ENCODE data around the gene IPO4.
"Not testable (repeated sequence)": the region's sequence is repeated elsewhere in the genome, so short reads cannot be mapped to it uniquely, and the experiment has no call there.

Gene IPO4

DNA sequence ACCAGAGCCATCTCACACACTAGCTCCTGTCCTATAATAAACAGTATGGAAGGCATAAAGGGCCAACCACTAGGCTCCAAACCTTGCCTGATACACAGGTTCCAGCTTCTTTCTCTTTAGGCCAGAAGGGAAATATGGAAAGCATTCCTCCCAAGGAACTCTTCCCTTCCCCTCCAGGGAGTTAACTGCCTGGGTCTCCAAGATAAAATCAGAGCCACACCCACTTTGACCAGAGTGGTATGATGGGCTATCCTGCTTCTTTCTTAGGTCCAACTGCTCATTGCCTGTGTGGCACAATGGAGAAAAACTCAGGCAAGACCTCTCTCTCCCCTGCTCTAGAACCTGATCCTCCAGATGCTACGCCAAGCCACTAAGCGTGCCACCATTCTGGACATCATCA, 19.0 kb upstream of the IPO4 start:
- Histone ChIP-seq H3K27ac (no peak overlapping the region), H3K36me3 (replicated peaks) (peaks cover 28% of the 10 kb centered on the region), H3K27me3 (replicated peaks) (no peaks in the 10 kb centered on the region), H3K4me3 (ENCODE audit: low read depth, low read length) (no peak overlapping the region)
- in situ Hi-C loops (cut with HindIII; ENCODE audit: low pct_ligation_motif_present, low sequenced_read_pairs), result no loop called here
- TF ChIP-seq, protein P1, sequence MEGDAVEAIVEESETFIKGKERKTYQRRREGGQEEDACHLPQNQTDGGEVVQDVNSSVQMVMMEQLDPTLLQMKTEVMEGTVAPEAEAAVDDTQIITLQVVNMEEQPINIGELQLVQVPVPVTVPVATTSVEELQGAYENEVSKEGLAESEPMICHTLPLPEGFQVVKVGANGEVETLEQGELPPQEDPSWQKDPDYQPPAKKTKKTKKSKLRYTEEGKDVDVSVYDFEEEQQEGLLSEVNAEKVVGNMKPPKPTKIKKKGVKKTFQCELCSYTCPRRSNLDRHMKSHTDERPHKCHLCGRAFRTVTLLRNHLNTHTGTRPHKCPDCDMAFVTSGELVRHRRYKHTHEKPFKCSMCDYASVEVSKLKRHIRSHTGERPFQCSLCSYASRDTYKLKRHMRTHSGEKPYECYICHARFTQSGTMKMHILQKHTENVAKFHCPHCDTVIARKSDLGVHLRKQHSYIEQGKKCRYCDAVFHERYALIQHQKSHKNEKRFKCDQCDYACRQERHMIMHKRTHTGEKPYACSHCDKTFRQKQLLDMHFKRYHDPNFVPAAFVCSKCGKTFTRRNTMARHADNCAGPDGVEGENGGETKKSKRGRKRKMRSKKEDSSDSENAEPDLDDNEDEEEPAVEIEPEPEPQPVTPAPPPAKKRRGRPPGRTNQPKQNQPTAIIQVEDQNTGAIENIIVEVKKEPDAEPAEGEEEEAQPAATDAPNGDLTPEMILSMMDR (IDR thresholded peaks at IDR 0.05; ENCODE audit: low read depth, low read length, missing control alignments), result no peak
- no peak for DNase-seq

DNA sequence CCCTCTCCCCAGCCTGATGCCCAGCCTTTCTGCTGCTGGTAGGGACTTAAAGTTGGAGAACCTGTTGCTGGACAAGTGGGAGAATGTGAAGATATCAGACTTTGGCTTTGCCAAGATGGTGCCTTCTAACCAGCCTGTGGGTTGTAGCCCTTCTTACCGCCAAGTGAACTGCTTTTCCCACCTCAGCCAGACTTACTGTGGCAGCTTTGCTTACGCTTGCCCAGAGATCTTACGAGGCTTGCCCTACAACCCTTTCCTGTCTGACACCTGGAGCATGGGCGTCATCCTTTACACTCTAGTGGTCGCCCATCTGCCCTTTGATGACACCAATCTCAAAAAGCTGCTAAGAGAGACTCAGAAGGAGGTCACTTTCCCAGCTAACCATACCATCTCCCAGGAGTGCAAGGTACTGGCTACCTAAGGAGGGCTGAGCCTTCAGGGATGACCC, 18.5 kb upstream of the IPO4 start:
- H3K4me3 ChIP-seq (ENCODE audit: low read depth, low read length), result no peak overlapping the region
- no peak overlapping the region for H3K27ac ChIP-seq
- H3K27me3 ChIP-seq (replicated peaks), result no peaks in the 10 kb centered on the region
- peaks cover 30% of the 10 kb centered on the region for H3K36me3 ChIP-seq (replicated peaks)
- in situ Hi-C loops (cut with HindIII; ENCODE audit: low pct_ligation_motif_present, low sequenced_read_pairs), result no loop called here
- TF ChIP-seq, protein P1 (IDR thresholded peaks at IDR 0.05; ENCODE audit: low read depth, low read length, missing control alignments), result no peak
- DNase-seq, result no peak

DNA sequence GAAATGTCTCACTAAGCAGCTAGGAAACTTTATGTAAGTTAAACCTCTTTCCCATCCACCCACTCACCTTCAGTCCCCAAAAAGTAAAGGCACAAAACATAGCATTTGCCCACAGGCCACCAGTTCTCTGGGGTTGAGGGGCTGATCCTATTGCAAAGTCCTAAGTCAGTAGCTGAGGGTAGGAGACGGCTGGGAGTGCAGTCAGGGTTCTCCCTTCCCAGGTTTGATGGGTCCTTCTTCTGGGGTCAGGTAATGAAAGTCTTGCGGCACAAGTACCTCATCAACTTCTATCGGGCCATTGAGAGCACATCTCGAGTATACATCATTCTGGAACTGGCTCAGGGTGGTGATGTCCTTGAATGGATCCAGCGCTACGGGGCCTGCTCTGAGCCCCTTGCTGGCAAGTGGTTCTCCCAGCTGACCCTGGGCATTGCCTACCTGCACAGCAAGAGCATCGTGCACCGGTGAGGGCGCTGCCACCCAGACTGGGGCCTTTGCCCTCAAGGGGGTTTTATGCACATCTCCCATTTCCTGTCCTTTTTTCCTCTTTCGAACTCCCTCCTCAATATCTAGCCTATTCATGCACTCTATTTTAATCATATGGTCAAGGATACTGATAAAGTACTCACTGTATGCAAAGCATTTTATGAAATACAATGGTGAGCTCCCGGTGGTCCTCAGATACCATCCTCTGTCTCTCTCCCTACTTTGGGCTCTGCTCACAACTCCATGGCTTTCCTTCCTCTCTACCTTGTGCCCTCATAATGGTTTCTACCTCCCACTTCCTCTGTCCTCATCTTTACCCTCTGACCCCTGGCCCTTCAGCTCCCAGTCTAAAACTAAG, 17.9 kb upstream of the IPO4 start:
- DNase-seq, result no peak
- H3K4me3 ChIP-seq (ENCODE audit: low read depth, low read length), result no peak overlapping the region
- H3K27ac ChIP-seq, result no peak overlapping the region
- in situ Hi-C loops (cut with HindIII; ENCODE audit: low pct_ligation_motif_present, low sequenced_read_pairs), result no loop called here
- H3K36me3 ChIP-seq (replicated peaks), result peaks cover 30% of the 10 kb centered on the region
- TF ChIP-seq, protein P1 (IDR thresholded peaks at IDR 0.05; ENCODE audit: low read depth, low read length, missing control alignments), result no peak
- no peaks in the 10 kb centered on the region for H3K27me3 ChIP-seq (replicated peaks)

DNA sequence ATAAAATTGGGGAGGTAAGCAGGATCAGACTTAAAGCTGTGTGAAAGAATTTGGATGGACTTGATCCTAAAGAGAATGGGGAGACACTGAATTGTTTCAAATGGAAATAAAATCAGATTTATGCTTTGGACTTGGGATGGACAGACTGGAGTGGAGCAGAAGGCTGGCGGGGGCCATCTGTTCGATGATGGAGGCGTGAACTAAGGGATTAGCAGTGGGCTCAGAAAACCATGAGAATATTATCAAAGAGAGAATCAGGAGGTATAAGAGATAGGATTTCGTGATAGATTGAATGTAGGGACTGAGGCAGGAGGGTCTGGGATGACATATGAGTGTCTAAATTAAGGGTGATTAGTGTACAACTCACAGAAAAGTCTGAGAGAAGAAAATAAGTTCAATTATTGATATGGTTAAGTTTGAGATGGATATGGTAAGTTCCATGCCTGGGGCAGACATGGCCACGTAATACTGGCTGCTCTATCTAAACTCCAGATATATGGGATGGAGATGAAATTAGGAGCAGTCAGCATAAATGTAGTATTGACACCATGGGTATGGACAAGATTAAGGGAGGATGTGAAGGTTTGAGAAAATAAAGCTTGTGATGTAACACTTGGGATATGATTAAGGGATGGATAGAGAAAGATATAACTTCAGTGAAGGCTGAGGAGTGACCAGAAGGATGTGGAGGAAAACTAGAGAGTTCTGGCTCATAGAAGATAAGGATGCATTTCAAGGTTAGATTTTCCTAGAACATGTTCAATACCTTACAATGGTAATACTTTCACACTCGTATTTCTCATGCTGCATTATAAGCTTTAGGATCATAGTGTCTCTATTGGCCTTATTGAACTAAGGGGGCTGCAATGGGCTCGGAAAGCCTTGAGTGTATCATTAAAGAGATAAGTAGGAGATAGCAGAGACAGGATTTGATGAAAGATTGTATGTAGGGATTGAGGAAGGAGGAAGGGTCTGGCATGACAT, 15.8 kb upstream of the IPO4 start:
- DNase-seq, result no peak
- Histone ChIP-seq H3K36me3 (replicated peaks) (peaks cover 17% of the 10 kb centered on the region), H3K27me3 (replicated peaks) (no peaks in the 10 kb centered on the region), H3K4me3 (ENCODE audit: low read depth, low read length) (no peak overlapping the region), H3K27ac (no peak overlapping the region)
- in situ Hi-C loops (cut with HindIII; ENCODE audit: low pct_ligation_motif_present, low sequenced_read_pairs), result no loop called here
- TF ChIP-seq, protein P1 (IDR thresholded peaks at IDR 0.05; ENCODE audit: low read depth, low read length, missing control alignments), result no peak

DNA sequence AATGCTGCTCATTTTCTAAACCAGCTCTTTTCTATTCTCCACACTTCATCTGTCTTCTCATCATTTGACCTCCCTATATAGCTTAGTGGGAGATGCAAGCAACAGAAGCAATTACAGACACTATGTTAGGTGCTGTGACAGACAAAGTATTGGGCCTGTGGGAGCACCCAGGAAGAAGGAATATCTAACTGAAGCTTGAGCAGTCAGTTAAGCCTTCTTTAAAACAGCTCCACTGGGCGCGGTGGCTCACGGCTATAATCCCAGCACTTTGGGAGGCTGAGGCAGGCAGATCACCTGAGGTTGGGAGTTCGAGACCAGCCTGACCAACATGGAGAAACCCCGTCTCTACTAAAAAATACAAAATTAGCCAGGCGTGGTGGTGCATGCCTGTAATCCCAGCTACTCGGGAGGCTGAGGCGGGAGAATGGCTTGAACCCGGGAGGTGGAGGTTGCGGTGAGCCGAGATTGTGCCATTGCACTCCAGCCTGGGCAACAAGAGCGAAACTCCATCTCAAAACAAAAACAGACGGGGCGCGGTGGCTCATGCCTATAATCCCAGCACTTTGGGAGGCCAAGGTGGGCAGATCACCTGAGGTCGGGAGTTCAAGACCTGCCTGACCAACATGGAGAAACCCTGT, 14.8 kb upstream of the IPO4 start:
- not testable (repeated sequence) for H3K27ac ChIP-seq

DNA sequence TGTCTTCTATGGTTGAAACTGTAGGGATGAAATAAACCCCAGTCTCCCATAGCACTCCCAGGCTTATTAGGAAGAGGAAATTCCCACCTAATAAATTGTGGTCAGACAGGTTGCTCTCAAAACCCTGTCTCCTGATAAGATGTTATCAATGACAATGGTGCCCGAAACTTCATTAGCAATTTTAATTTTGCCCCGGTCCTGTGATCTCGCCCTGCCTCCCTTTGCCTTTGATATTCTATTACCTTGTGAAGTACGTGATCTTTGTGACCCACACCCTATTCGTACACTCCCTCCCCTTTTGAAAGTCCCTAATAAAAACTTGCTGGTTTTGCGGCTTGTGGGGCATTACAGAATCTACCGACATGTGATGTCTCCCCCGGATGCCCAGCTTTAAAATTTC, 13.9 kb upstream of the IPO4 start:
- in situ Hi-C loops (cut with HindIII; ENCODE audit: low pct_ligation_motif_present, low sequenced_read_pairs); H3K27ac ChIP-seq; DNase-seq; H3K27me3 ChIP-seq (replicated peaks); H3K4me3 ChIP-seq (ENCODE audit: low read depth, low read length): not testable (repeated sequence)
- H3K36me3 ChIP-seq (replicated peaks), result peaks cover 10% of the 10 kb centered on the region

More for the DNA sequence above, 14.8 kb upstream of the IPO4 start:
- H3K27me3 ChIP-seq (replicated peaks); DNase-seq; H3K4me3 ChIP-seq (ENCODE audit: low read depth, low read length); in situ Hi-C loops (cut with HindIII; ENCODE audit: low pct_ligation_motif_present, low sequenced_read_pairs): not testable (repeated sequence)
- H3K36me3 ChIP-seq (replicated peaks), result peaks cover 13% of the 10 kb centered on the region
